Measurements from ENCODE around the gene OAF.

DNA sequence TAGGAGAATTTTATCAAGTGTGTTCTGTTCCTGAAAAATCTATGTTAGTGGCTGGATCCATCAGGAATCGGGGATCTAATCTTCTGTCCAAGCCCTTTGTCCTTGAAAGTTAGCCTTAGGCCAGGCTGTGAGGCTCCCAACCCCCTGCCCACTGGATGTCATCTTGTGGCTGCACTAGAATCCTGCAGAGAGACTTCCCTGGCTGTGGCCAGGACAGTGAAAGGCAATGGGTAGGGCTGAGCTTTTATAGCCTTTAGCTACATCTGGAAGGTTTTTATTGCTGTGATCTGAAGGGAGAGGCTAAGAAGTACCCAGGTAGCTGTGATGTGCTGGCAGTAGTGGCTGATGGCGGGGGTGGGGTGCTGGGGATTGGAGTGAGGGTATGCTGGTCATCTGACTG lies 2.1 kb downstream of the OAF start:
- TF ChIP-seq CTCF (IDR thresholded peaks at IDR 0.05 in 2 of 3, conservative IDR thresholded peaks at IDR 0.05 in 1 of 3; ENCODE audit: borderline replicate concordance in 1 of 3, insufficient read depth in 1 of 3, low read depth in 2 of 3, low read length in 2 of 3) (no peak), POLR2A (IDR thresholded peaks at IDR 0.05; ENCODE audit: borderline replicate concordance, extremely low read depth, insufficient read depth, insufficient read length) (no peak), YY1 (IDR thresholded peaks at IDR 0.05; ENCODE audit: extremely low read depth, insufficient replicate concordance, low read depth, low read length) (no peak), RAD21 (IDR thresholded peaks at IDR 0.05; ENCODE audit: low read depth) (no peak), MAX (IDR thresholded peaks at IDR 0.05) (no peak), JUND (IDR thresholded peaks at IDR 0.05) (no peak), POLR2AphosphoS5 (IDR thresholded peaks at IDR 0.05; ENCODE audit: low read depth, low read length) (no peak), EZH2 (IDR thresholded peaks at IDR 0.05) (no peak), ATF3 (IDR thresholded peaks at IDR 0.05) (no peak), ELF1 (IDR thresholded peaks at IDR 0.05; ENCODE audit: borderline replicate concordance, low read depth) (no peak), FOSL1 (IDR thresholded peaks at IDR 0.05; ENCODE audit: low read depth) (no peak), CBX3 (IDR thresholded peaks at IDR 0.05; ENCODE audit: low read depth) (no peak)

All from HCT116 (cell line).